Lower lobe of right lung (tissue), 2 donors: Measurements from ENCODE around the gene LRP5. TPM values are rescaled to one million over a fixed set of nuclear protein-coding genes. Genes with fewer than 3 reads are reported as not detected.

ENCODE experiments used
- ATAC-seq, 2 donors: fragments of 200-7000 bp; cut with Tn5 transposase; one replicate each; pipeline ENCODE4 v1.9.1; 2020 to 2022; ENCODE audit warnings: mild to moderate bottlenecking in 2 of 2, moderate library complexity in 2 of 2
- DNase-seq: peaks from one replicate; pipeline ENCODE4 v3.0.0-alpha.2; 2020
- H3K27ac ChIP-seq: fragments of 200-600 bp; one replicate; pipeline ENCODE4 v1.8.0; 2022
- H3K27me3 ChIP-seq: fragments of 200-600 bp; one replicate; pipeline ENCODE4 v1.8.0; 2022; ENCODE audit warnings: low read depth
- H3K36me3 ChIP-seq: fragments of 200-600 bp; one replicate; pipeline ENCODE4 v1.8.0; 2022; ENCODE audit warnings: mild to moderate bottlenecking
- H3K4me1 ChIP-seq: fragments of 200-600 bp; one replicate; pipeline ENCODE4 v1.8.0; 2022
- H3K4me3 ChIP-seq: fragments of 200-600 bp; one replicate; pipeline ENCODE4 v1.8.0; 2022; ENCODE audit warnings: mild to moderate bottlenecking
- H3K9me3 ChIP-seq: fragments of 200-600 bp; one replicate; pipeline ENCODE4 v1.8.0; 2022
- CTCF ChIP-seq: fragments of 200-600 bp; IDR thresholded peaks from one replicate; pipeline ENCODE4 v1.8.0; 2022; ENCODE audit warnings: antibody characterized with exemption, mild to moderate bottlenecking
- intact Hi-C: fragments of 100-400 bp; cut with DNase I; formaldehyde crosslinking; loops from one replicate; pipeline ENCODE4 v1.11.0; 2022
- total RNA-seq: library from RNA; stranded (reverse); fragmentation: NEBNext Ultra II Directional; extraction: Animal tissue kit (Norgen Biotek cat#: 25700); gene quantifications from one replicate; pipeline ENCODE4 v1.2.1, GENCODE V29; 2021
- donor health status: DM: no; HTN: yes; CAD: no; lungs with severe emphysema.

Gene LRP5
- total RNA-seq, 1 donor from 2014 or later, result 66.1 TPM

GRCh38 chr11:68325907-68326220 lies 13.5 kb downstream of the LRP5 start:
- H3K9me3 ChIP-seq, result no peaks in the 10 kb centered on the region
- peaks cover 80% of the 10 kb centered on the region for H3K4me1 ChIP-seq
- peak overlapping the region; percentile 6 for H3K27ac ChIP-seq
- intact Hi-C loops, result no loop called here
- DNase-seq (no peak), ATAC-seq (no peak)
- no peak for TF ChIP-seq CTCF
- H3K36me3 ChIP-seq, result no peaks in the 10 kb centered on the region
- H3K27me3 ChIP-seq, result no peaks in the 10 kb centered on the region
- no peak overlapping the region for H3K4me3 ChIP-seq

GRCh38 chr11:68326334-68327215 lies 14.2 kb downstream of the LRP5 start:
- Histone ChIP-seq H3K4me3 (no peak overlapping the region), H3K27me3 (no peaks in the 10 kb centered on the region), H3K4me1 (peaks cover 83% of the 10 kb centered on the region), H3K36me3 (no peaks in the 10 kb centered on the region), H3K9me3 (no peaks in the 10 kb centered on the region), H3K27ac (no peak overlapping the region)
- no peak for DNase-seq
- TF ChIP-seq CTCF, result no peak
- no peak for ATAC-seq
- intact Hi-C loops, result no loop called here

GRCh38 chr11:68327586-68328370 lies 15.4 kb downstream of the LRP5 start:
- no peak overlapping the region for H3K27ac ChIP-seq
- ATAC-seq, result no peak

GRCh38 chr11:68328374-68329091 lies 16.1 kb downstream of the LRP5 start:
- Histone ChIP-seq H3K27me3 (no peaks in the 10 kb centered on the region), H3K27ac (peak overlapping the region; percentile 11), H3K4me3 (no peak overlapping the region), H3K4me1 (peaks cover 91% of the 10 kb centered on the region), H3K9me3 (no peaks in the 10 kb centered on the region), H3K36me3 (no peaks in the 10 kb centered on the region)
- TF ChIP-seq CTCF, result no peak
- ATAC-seq, result no peak
- intact Hi-C loops, result no loop called here
- no peak for DNase-seq

More at GRCh38 chr11:68327586-68328370, 15.4 kb downstream of the LRP5 start:
- no peak for DNase-seq
- intact Hi-C loops, result no loop called here
- H3K9me3 ChIP-seq, result no peaks in the 10 kb centered on the region
- no peaks in the 10 kb centered on the region for H3K36me3 ChIP-seq
- H3K27me3 ChIP-seq, result no peaks in the 10 kb centered on the region
- peaks cover 84% of the 10 kb centered on the region for H3K4me1 ChIP-seq
- no peak overlapping the region for H3K4me3 ChIP-seq
- no peak for TF ChIP-seq CTCF

GRCh38 chr11:68329536-68329935 lies 17.1 kb downstream of the LRP5 start:
- Histone ChIP-seq H3K27ac (no peak overlapping the region), H3K27me3 (no peaks in the 10 kb centered on the region), H3K4me3 (no peak overlapping the region), H3K4me1 (peaks cover 94% of the 10 kb centered on the region), H3K9me3 (no peaks in the 10 kb centered on the region), H3K36me3 (no peaks in the 10 kb centered on the region)
- intact Hi-C loops, result no loop called here
- ATAC-seq (no peak), DNase-seq (no peak)
- no peak for TF ChIP-seq CTCF
